Measurements from ENCODE around the gene ZNF445. TPM values are rescaled to one million over a fixed set of nuclear protein-coding genes. Genes with fewer than 3 reads are reported as not detected.

The ZNF445 gene
- total and polyA plus RNA-seq, 2 of the 8 experiments (the other 6 are each of a cell fraction or from before 2014, with no cell fraction given): 3.3 to 26.3 TPM

GRCh38 chr3:44445786-44446185 is 31.7 kb downstream of the ZNF445 start:
- Histone ChIP-seq H2BK5ac (ENCODE audit: low read depth, low read length) (no peak overlapping the region), H3K27me3 (replicated peaks in 1 of 4; ENCODE audit: control insufficient read depth in 3 of 4, extremely low read depth in 1 of 4, insufficient read depth in 3 of 4, low read length in 3 of 4) (no peaks in the 10 kb centered on the region), H3K36me3 (ENCODE audit: control insufficient read depth in 2 of 4, insufficient read depth in 4 of 4, low read length in 3 of 4) (peaks cover 20 to 64% (median 52%) of the 10 kb centered on the region in 4 experiments; a peak in 7 of 8 replicates), H3K4me3 (ENCODE audit: extremely low read depth in 1 of 4, insufficient read depth in 2 of 4, low read depth in 3 of 4, low read length in 4 of 4) (no peak overlapping the region), H3K4me1 (replicated peaks in 1 of 4; ENCODE audit: control insufficient read depth in 3 of 4, insufficient read depth in 4 of 4, low read length in 3 of 4) (no peaks in the 10 kb centered on the region; a peak in 2 of 7 replicates), H4K8ac (ENCODE audit: extremely low read depth, insufficient read depth, low read length) (no peak overlapping the region), H3K4me2 (ENCODE audit: insufficient read depth in 1 of 2, low read depth in 2 of 2, low read length in 2 of 2) (no peak overlapping the region), H3K4ac (replicated peaks; ENCODE audit: insufficient read length, low read depth, low read length) (no peak overlapping the region), H3K14ac (ENCODE audit: insufficient read length) (no peak overlapping the region), H3K23me2 (ENCODE audit: low read depth, low read length) (no peaks in the 10 kb centered on the region), H2AK5ac (ENCODE audit: low read depth, low read length) (no peak overlapping the region), H3K23ac (ENCODE audit: insufficient read length) (no peak overlapping the region), H3K79me1 (ENCODE audit: low read depth, low read length) (no peaks in the 10 kb centered on the region; the same call in 1 of the 2 replicates), H4K91ac (replicated peaks; ENCODE audit: insufficient read length, low read length) (no peak overlapping the region), H2BK15ac (ENCODE audit: low read length) (no peak overlapping the region), H4K5ac (ENCODE audit: insufficient read length, low read depth, low read length) (no peak overlapping the region), H4K20me1 (replicated peaks in 1 of 2; ENCODE audit: control insufficient read depth in 1 of 2, insufficient read depth in 2 of 2, low read length in 2 of 2) (peaks cover 0 to 2% of the 10 kb centered on the region in 2 experiments), H3K9ac (replicated peaks in 1 of 4; ENCODE audit: extremely low read depth in 1 of 4, low read depth in 3 of 4, low read length in 3 of 4) (no peak overlapping the region), H3K56ac (replicated peaks; ENCODE audit: insufficient read length, low read depth, low read length) (no peak overlapping the region), H2BK12ac (ENCODE audit: low read depth, low read length) (no peak overlapping the region), H3K9me3 (ENCODE audit: insufficient read depth in 2 of 2, low read depth in 1 of 2, low read length in 1 of 2) (peaks cover 12 to 18% of the 10 kb centered on the region in 2 experiments; a peak in 3 of 4 replicates), H2BK20ac (ENCODE audit: low read length) (no peak overlapping the region), H3K27ac (ENCODE audit: low read depth, low read length) (no peak overlapping the region), H3K79me2 (ENCODE audit: control insufficient read depth in 1 of 2, insufficient read depth in 2 of 2, low read length in 2 of 2) (no peaks in the 10 kb centered on the region; a peak in 1 of 4 replicates), H2AFZ (ENCODE audit: low read length) (no peak overlapping the region), H2BK120ac (replicated peaks; ENCODE audit: low read depth, low read length) (no peak overlapping the region), H3K18ac (ENCODE audit: extremely low read depth, low read length) (no peak overlapping the region)
- CTCF ChIA-PET (ENCODE audit: partially characterized antibody): no interaction called here
- POLR2A ChIA-PET (ENCODE audit: partially characterized antibody): interaction anchor here (1.2 to 1.3 kb wide), 2 partner anchors 15 kb away, joined by 3 to 4 read pairs; no protein-coding TSS in a partner anchor
- no peak for DNase-seq (ENCODE audit: low read depth in 1 of 2, low spot score in 2 of 2)
- FAIRE-seq: no peak
- 99% methylated on average over 5 of the region's 5 CpGs; no CpG with 5 or more reads in 1 of the 2 experiments for WGBS, 2 experiments (ENCODE audit: extremely low coverage in 1 of 2, insufficient coverage in 1 of 2, insufficient read length in 1 of 2, insufficient replicate concordance in 2 of 2, low coverage in 1 of 2, low lambda C conversion rate in 2 of 2, missing lambda C conversion rate in 1 of 2)
- TF ChIP-seq BCL11A (IDR thresholded peaks at IDR 0.05; ENCODE audit: low read depth in 2 of 2, low read length in 2 of 2) (no peak), EGR1 (IDR thresholded peaks at IDR 0.05; ENCODE audit: borderline replicate concordance, low read depth, low read length) (no peak), NRF1 (IDR thresholded peaks at IDR 0.05; ENCODE audit: low read depth, low read length) (no peak), TAF7 (optimal IDR thresholded peaks at IDR 0.05; ENCODE audit: borderline replicate concordance, low read depth, low read length) (no peak), PHF8 (conservative IDR thresholded peaks at IDR 0.05; ENCODE audit: low read depth, low read length) (no peak), CHD1 (IDR thresholded peaks at IDR 0.05; ENCODE audit: low read depth, low read length) (no peak), USF2 (IDR thresholded peaks at IDR 0.05; ENCODE audit: low read length) (no peak), SIRT6 (IDR thresholded peaks at IDR 0.05; ENCODE audit: low read length) (no peak), E2F6 (IDR thresholded peaks at IDR 0.05) (no peak), JUN (IDR thresholded peaks at IDR 0.05; ENCODE audit: low read depth, low read length) (no peak), SP2 (IDR thresholded peaks at IDR 0.05; ENCODE audit: low read length) (no peak), TEAD4 (IDR thresholded peaks at IDR 0.05; ENCODE audit: low read depth, low read length) (no peak), EZH2 (IDR thresholded peaks at IDR 0.05; ENCODE audit: low read depth, low read length, severe bottlenecking) (no peak)
